Measurements from ENCODE around the gene RNF223. TPM values are rescaled to one million over a fixed set of nuclear protein-coding genes. Genes with fewer than 3 reads are reported as not detected.

Gene RNF223
- total RNA-seq, 2 experiments from 2014 or later = not detected

- DNase-seq (no peak), ATAC-seq (no peak)
- Mint-ChIP-seq H3K4me3 (no peak overlapping the region), H3K27me3 (ENCODE audit: low read depth) (no peaks in the 10 kb centered on the region), H3K9me3 (ENCODE audit: insufficient read depth) (no peaks in the 10 kb centered on the region), H3K36me3 (ENCODE audit: low read depth) (peaks cover 8% of the 10 kb centered on the region), H3K4me1 (ENCODE audit: low read depth) (no peaks in the 10 kb centered on the region), H3K27ac (no peak overlapping the region)
- CTCF ChIA-PET = no interaction called here
- POLR2A ChIA-PET = no interaction called here
Observed at GRCh38 chr1:1051127-1051810, 22.8 kb downstream of the RNF223 start.

- no peaks in the 10 kb centered on the region for H3K4me1 Mint-ChIP-seq (ENCODE audit: low read depth)
- DNase-seq = no peak
- no peaks in the 10 kb centered on the region for H3K27me3 Mint-ChIP-seq (ENCODE audit: low read depth)
- ChIA-PET POLR2A (no interaction called here), CTCF (no interaction called here)
- no peak for ATAC-seq
- no peaks in the 10 kb centered on the region for H3K9me3 Mint-ChIP-seq (ENCODE audit: insufficient read depth)
- no peak overlapping the region for H3K27ac Mint-ChIP-seq
- H3K36me3 Mint-ChIP-seq (ENCODE audit: low read depth) = peaks cover 8% of the 10 kb centered on the region
- H3K4me3 Mint-ChIP-seq = no peak overlapping the region
Observed at GRCh38 chr1:1050577-1051052, 23.5 kb downstream of the RNF223 start.

DNA sequence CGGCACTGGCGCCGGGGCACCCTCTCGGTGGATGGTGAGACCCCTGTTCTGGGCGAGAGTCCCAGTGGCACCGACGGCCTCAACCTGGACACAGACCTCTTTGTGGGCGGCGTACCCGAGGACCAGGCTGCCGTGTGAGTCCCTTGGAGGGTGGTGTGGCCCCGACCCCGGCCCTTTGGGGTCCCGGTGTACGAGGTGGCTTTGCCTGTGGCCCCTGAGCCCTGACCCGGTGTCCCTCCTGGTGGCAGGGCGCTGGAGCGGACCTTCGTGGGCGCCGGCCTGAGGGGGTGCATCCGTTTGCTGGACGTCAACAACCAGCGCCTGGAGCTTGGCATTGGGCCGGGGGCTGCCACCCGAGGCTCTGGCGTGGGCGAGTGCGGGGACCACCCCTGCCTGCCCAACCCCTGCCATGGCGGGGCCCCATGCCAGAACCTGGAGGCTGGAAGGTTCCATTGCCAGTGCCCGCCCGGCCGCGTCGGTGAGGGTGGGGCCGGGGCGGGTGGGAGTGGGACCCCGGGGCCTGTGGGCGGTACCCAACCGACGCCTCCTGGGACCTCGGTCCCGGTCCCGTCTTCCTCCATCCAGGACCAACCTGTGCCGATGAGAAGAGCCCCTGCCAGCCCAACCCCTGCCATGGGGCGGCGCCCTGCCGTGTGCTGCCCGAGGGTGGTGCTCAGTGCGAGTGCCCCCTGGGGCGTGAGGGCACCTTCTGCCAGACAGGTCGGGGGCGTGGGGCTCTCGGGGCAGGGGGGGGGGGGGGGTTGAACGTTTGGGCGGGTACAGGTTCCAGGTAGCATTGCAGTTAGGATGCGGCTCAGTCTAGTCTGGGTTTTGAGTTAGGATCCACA is 24.6 kb downstream of the RNF223 start:
- POLR2A ChIA-PET = no interaction called here

GRCh38 chr1:1048765-1049164 is 25.3 kb downstream of the RNF223 start:
- no peak for DNase-seq
- Mint-ChIP-seq H3K9me3 (ENCODE audit: insufficient read depth) (no peaks in the 10 kb centered on the region), H3K27me3 (ENCODE audit: low read depth) (no peaks in the 10 kb centered on the region), H3K27ac (no peak overlapping the region), H3K4me3 (no peak overlapping the region), H3K36me3 (ENCODE audit: low read depth) (peaks cover 8% of the 10 kb centered on the region), H3K4me1 (ENCODE audit: low read depth) (no peaks in the 10 kb centered on the region)
- POLR2A ChIA-PET = no interaction called here
- ATAC-seq = no peak
- CTCF ChIA-PET = no interaction called here

More for the DNA sequence above, 24.6 kb downstream of the RNF223 start:
- Mint-ChIP-seq H3K36me3 (ENCODE audit: low read depth) (peaks cover 8% of the 10 kb centered on the region), H3K4me3 (no peak overlapping the region), H3K27me3 (ENCODE audit: low read depth) (no peaks in the 10 kb centered on the region), H3K4me1 (ENCODE audit: low read depth) (no peaks in the 10 kb centered on the region), H3K27ac (no peak overlapping the region), H3K9me3 (ENCODE audit: insufficient read depth) (no peaks in the 10 kb centered on the region)
- DNase-seq (no peak), ATAC-seq (no peak)
- CTCF ChIA-PET = no interaction called here

DNA sequence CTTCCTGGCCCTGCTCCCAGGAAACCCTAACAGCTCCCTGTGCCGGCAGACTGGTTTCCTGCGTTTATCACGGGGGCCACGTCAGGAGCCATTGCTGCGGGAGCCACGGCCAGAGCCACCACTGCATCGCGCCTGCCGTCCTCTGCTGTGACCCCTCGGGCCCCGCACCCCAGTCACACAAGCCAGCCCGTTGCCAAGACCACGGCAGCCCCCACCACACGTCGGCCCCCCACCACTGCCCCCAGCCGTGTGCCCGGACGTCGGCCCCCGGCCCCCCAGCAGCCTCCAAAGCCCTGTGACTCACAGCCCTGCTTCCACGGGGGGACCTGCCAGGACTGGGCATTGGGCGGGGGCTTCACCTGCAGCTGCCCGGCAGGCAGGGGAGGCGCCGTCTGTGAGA is 26.1 kb downstream of the RNF223 start:
- no peaks in the 10 kb centered on the region for H3K4me1 Mint-ChIP-seq (ENCODE audit: low read depth)
- no peak overlapping the region for H3K27ac Mint-ChIP-seq
- no peak for DNase-seq
- ATAC-seq = no peak
- no peak overlapping the region for H3K4me3 Mint-ChIP-seq
- CTCF ChIA-PET = no interaction called here
- POLR2A ChIA-PET = no interaction called here
- no peaks in the 10 kb centered on the region for H3K27me3 Mint-ChIP-seq (ENCODE audit: low read depth)
- peaks cover 11% of the 10 kb centered on the region for H3K36me3 Mint-ChIP-seq (ENCODE audit: low read depth)
- H3K9me3 Mint-ChIP-seq (ENCODE audit: insufficient read depth) = no peaks in the 10 kb centered on the region

DNA sequence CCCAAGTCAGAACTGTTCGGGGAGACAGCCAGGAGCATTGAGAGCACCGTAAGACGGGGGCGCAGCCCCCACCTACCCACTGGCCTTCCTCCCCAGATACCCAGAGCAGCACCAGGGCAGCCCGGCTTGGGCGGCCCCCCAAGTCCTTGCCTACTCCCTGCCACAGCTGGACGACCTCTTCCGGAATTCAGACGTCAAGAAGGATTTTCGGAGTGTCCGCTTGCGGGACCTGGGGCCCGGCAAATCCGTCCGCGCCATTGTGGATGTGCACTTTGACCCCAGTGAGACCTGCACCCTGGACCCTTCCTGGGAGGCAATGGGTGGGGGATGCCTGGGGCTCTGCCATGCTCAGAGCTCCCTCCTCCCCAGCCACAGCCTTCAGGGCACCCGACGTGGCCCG is 26.7 kb downstream of the RNF223 start:
- DNase-seq (no peak), ATAC-seq (no peak)
- ChIA-PET CTCF (no interaction called here), POLR2A (no interaction called here)
- H3K27me3 Mint-ChIP-seq (ENCODE audit: low read depth) = no peaks in the 10 kb centered on the region
- H3K4me1 Mint-ChIP-seq (ENCODE audit: low read depth) = no peaks in the 10 kb centered on the region
- H3K4me3 Mint-ChIP-seq = no peak overlapping the region
- H3K27ac Mint-ChIP-seq = no peak overlapping the region
- peaks cover 11% of the 10 kb centered on the region for H3K36me3 Mint-ChIP-seq (ENCODE audit: low read depth)
- H3K9me3 Mint-ChIP-seq (ENCODE audit: insufficient read depth) = no peaks in the 10 kb centered on the region

DNA sequence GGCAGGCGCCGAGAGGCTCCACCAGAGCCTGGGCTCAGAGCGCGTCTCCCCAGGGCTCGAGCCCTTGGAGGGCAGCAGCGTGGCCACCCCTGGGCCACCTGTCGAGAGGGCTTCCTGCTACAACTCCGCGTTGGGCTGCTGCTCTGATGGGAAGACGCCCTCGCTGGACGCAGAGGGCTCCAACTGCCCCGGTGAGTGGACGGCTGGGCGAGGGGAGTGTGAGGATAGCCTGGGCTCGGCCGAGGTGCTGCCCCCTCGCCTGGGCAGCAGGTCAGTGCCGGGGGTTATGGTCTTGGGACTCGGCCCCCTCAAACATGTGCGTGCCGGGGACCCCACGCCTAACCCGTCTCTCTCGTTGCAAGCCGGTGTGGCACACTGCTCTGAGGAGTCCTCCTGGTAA is 27.3 kb downstream of the RNF223 start:
- DNase-seq (no peak), ATAC-seq (no peak)
- H3K4me3 Mint-ChIP-seq = no peak overlapping the region
- peaks cover 8% of the 10 kb centered on the region for H3K36me3 Mint-ChIP-seq (ENCODE audit: low read depth)
- H3K27ac Mint-ChIP-seq = no peak overlapping the region
- no peaks in the 10 kb centered on the region for H3K4me1 Mint-ChIP-seq (ENCODE audit: low read depth)
- no peaks in the 10 kb centered on the region for H3K9me3 Mint-ChIP-seq (ENCODE audit: insufficient read depth)
- H3K27me3 Mint-ChIP-seq (ENCODE audit: low read depth) = no peaks in the 10 kb centered on the region
- CTCF ChIA-PET = no interaction called here
- POLR2A ChIA-PET = no interaction called here

GRCh38 chr1:1046243-1046642 is 27.9 kb downstream of the RNF223 start:
- Mint-ChIP-seq H3K9me3 (ENCODE audit: insufficient read depth) (no peaks in the 10 kb centered on the region), H3K4me3 (no peak overlapping the region), H3K27me3 (ENCODE audit: low read depth) (no peaks in the 10 kb centered on the region), H3K36me3 (ENCODE audit: low read depth) (peaks cover 8% of the 10 kb centered on the region), H3K4me1 (ENCODE audit: low read depth) (no peaks in the 10 kb centered on the region), H3K27ac (no peak overlapping the region)
- DNase-seq (no peak), ATAC-seq (no peak)
- ChIA-PET POLR2A (no interaction called here), CTCF (no interaction called here)

DNA sequence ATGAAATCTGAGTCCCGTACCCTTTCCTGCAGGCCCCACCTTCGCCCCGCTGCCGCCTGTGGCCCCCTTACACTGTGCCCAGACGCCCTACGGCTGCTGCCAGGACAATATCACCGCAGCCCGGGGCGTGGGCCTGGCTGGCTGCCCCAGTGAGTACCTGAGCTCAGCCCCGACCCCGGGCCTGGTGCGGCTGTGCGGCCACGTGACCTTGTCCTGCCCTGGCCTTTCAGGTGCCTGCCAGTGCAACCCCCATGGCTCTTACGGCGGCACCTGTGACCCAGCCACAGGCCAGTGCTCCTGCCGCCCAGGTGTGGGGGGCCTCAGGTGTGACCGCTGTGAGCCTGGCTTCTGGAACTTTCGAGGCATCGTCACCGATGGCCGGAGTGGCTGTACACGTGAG is 29.0 kb downstream of the RNF223 start:
- Mint-ChIP-seq H3K36me3 (ENCODE audit: low read depth) (peaks cover 6% of the 10 kb centered on the region), H3K4me1 (ENCODE audit: low read depth) (peaks cover 2% of the 10 kb centered on the region), H3K27ac (no peak overlapping the region), H3K9me3 (ENCODE audit: insufficient read depth) (no peaks in the 10 kb centered on the region), H3K27me3 (ENCODE audit: low read depth) (no peaks in the 10 kb centered on the region), H3K4me3 (no peak overlapping the region)
- DNase-seq (no peak), ATAC-seq (no peak)
- ChIA-PET POLR2A (no interaction called here), CTCF (interaction anchor here (0.6 to 1.6 kb wide), 2 partner anchors 12 to 14 kb away, joined by 3 to 6 read pairs; no protein-coding TSS in a partner anchor)

DNA sequence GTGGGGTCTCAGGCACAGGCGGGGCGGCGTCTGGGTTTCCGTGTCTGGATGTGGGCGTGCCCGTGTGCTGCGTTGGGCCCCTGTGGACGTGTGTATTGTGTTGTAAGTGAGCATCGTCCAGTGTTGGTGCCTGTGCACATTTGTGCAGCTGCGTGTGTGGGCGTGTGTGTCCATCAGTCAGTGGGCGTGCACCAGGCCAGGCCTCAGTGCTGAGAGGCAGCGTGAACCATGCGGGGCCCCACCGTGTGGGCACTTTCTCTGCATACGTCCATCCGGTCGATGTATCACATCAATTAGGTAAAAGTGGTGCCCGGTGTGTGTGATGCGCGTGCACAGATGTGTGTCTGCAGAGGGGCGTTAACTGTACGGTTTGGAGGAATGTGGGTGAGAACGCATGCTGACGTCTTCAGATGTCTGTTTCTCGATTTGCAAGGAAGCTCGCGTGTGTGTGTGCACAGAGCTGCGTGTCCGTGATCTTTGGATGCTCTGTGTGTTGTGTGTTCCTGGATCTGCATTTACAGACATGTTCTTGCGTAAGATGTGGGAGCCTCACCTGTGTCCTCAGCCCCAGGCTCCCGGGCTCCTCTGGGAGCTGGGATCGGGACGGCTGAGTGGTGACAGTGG is 29.5 kb downstream of the RNF223 start:
- CTCF ChIA-PET = interaction anchor here (0.6 to 1.6 kb wide), 2 partner anchors 12 to 15 kb away, joined by 3 to 6 read pairs; no protein-coding TSS in a partner anchor
- Mint-ChIP-seq H3K4me1 (ENCODE audit: low read depth) (peaks cover 7% of the 10 kb centered on the region), H3K9me3 (ENCODE audit: insufficient read depth) (no peaks in the 10 kb centered on the region), H3K36me3 (ENCODE audit: low read depth) (peaks cover 6% of the 10 kb centered on the region), H3K4me3 (no peak overlapping the region), H3K27ac (no peak overlapping the region), H3K27me3 (ENCODE audit: low read depth) (no peaks in the 10 kb centered on the region)
- ATAC-seq (no peak), DNase-seq (no peak)
- POLR2A ChIA-PET = no interaction called here

- ATAC-seq (no peak), DNase-seq (no peak)
- CTCF ChIA-PET = interaction anchor here (1.6 kb wide), 1 partner anchor 11 kb away, joined by 6 read pairs; no protein-coding TSS in a partner anchor
- H3K9me3 Mint-ChIP-seq (ENCODE audit: insufficient read depth) = no peaks in the 10 kb centered on the region
- POLR2A ChIA-PET = no interaction called here
- no peak overlapping the region for H3K27ac Mint-ChIP-seq
- H3K4me3 Mint-ChIP-seq = no peak overlapping the region
- no peaks in the 10 kb centered on the region for H3K27me3 Mint-ChIP-seq (ENCODE audit: low read depth)
- peaks cover 14% of the 10 kb centered on the region for H3K4me1 Mint-ChIP-seq (ENCODE audit: low read depth)
- H3K36me3 Mint-ChIP-seq (ENCODE audit: low read depth) = peaks cover 6% of the 10 kb centered on the region
Observed at GRCh38 chr1:1043921-1044320, 30.2 kb downstream of the RNF223 start.

GRCh38 chr1:1043411-1043810 is 30.7 kb downstream of the RNF223 start:
- peaks cover 19% of the 10 kb centered on the region for H3K4me1 Mint-ChIP-seq (ENCODE audit: low read depth)
- no peak for DNase-seq
- ATAC-seq = no peak
- H3K9me3 Mint-ChIP-seq (ENCODE audit: insufficient read depth) = no peaks in the 10 kb centered on the region
- CTCF ChIA-PET = interaction anchor here (1.6 kb wide), 1 partner anchor 11 kb away, joined by 6 read pairs; no protein-coding TSS in a partner anchor
- H3K4me3 Mint-ChIP-seq = no peak overlapping the region
- POLR2A ChIA-PET = no interaction called here
- H3K36me3 Mint-ChIP-seq (ENCODE audit: low read depth) = peaks cover 8% of the 10 kb centered on the region
- H3K27ac Mint-ChIP-seq = no peak overlapping the region
- H3K27me3 Mint-ChIP-seq (ENCODE audit: low read depth) = no peaks in the 10 kb centered on the region
